OCI-LY1 (cell line): ENCODE results near the gene TIMP2.

Experiments used
- H2AFZ ChIP-seq: fragments of 200-600 bp; sonication (generic), shearing (Covaris generic); 2 replicates; pipeline ENCODE4 v1.6.0; 2014; ENCODE audit warnings: antibody characterized with exemption, mild to moderate bottlenecking, low read length
- H3F3A ChIP-seq: fragments of 200-600 bp; sonication (generic), shearing (Covaris generic); 2 replicates; pipeline ENCODE4 v1.6.0; 2014; ENCODE audit warnings: mild to moderate bottlenecking, antibody characterized with exemption, low read length, moderate library complexity; ENCODE audit not compliant: insufficient read depth
- H3K27ac ChIP-seq: fragments of 200-600 bp; sonication (generic); 2 replicates; pipeline ENCODE4 v1.5.1; 2014; ENCODE audit warnings: low read length, mixed run types, mild to moderate bottlenecking, low read depth; ENCODE audit not compliant: poor library complexity, severe bottlenecking
- H3K27me3 ChIP-seq: fragments of 200-600 bp; sonication (generic); 2 replicates; pipeline ENCODE4 v1.6.0; 2014; ENCODE audit warnings: antibody characterized with exemption, mild to moderate bottlenecking, low read length, moderate library complexity; ENCODE audit not compliant: insufficient read depth
- H3K36me3 ChIP-seq: fragments of 200-600 bp; sonication (generic); 2 replicates; pipeline ENCODE4 v1.6.1; 2014; ENCODE audit warnings: mild to moderate bottlenecking, antibody characterized with exemption, low read length, moderate library complexity, mixed read lengths; ENCODE audit not compliant: insufficient read depth
- H3K4me1 ChIP-seq: fragments of 200-600 bp; sonication (generic); 2 replicates; pipeline ENCODE4 v1.5.1; 2014; ENCODE audit warnings: mild to moderate bottlenecking, low read length, moderate library complexity; ENCODE audit not compliant: insufficient read depth, severe bottlenecking
- H3K4me2 ChIP-seq: fragments of 200-600 bp; sonication (generic), shearing (Covaris generic); 2 replicates; pipeline ENCODE4 v1.6.1; 2014; ENCODE audit warnings: low read length
- H3K4me3 ChIP-seq: fragments of 200-600 bp; sonication (generic); 2 replicates; pipeline ENCODE4 v1.5.1; 2014; ENCODE audit warnings: low read length, low read depth, mild to moderate bottlenecking, mixed read lengths; ENCODE audit not compliant: poor library complexity, severe bottlenecking
- H3K79me2 ChIP-seq: fragments of 200-600 bp; shearing (Covaris generic); 2 replicates; pipeline ENCODE4 v1.6.1; 2016; ENCODE audit warnings: mixed run types, low read length, mixed read lengths; ENCODE audit not compliant: insufficient read depth
- H3K9ac ChIP-seq: fragments of 200-600 bp; sonication (generic), shearing (Covaris generic); 2 replicates; pipeline ENCODE4 v1.6.1; 2014; ENCODE audit warnings: mild to moderate bottlenecking, low read length, mixed read lengths
- H3K9me2 ChIP-seq: fragments of 200-600 bp; sonication (generic), shearing (Covaris generic); 2 replicates; pipeline ENCODE4 v1.6.1; 2014; ENCODE audit warnings: low read depth, mild to moderate bottlenecking, low read length, mixed read lengths
- H3K9me3 ChIP-seq: fragments of 200-600 bp; shearing (Covaris generic); 2 replicates; pipeline ENCODE4 v1.6.1; 2014; ENCODE audit warnings: low read length, mixed read lengths
- H4K20me1 ChIP-seq: fragments of 200-600 bp; sonication (generic), shearing (Covaris generic); 2 replicates; pipeline ENCODE4 v1.6.0; 2016; ENCODE audit warnings: mild to moderate bottlenecking, low read length; ENCODE audit not compliant: insufficient read depth
- EZH2 ChIP-seq: fragments of 200-600 bp; sonication (generic), shearing (Covaris generic); IDR thresholded peaks from 2 replicates; pipeline ENCODE4 v1.8.0; 2017; ENCODE audit warnings: borderline replicate concordance, mixed run types, mild to moderate bottlenecking, antibody characterized with exemption, low read length, moderate library complexity, mixed read lengths
- TF ChIP-seq, protein P1 (sequence below): fragments of 200-600 bp; sonication (generic), shearing (Covaris generic); IDR thresholded peaks from 2 replicates; pipeline ENCODE4 v1.5.1; 2017; ENCODE audit warnings: mild to moderate bottlenecking, antibody characterized with exemption, low read length, moderate library complexity, mixed read lengths

Gene TIMP2

GRCh38 chr17:78935419-78936323, 10.5 kb upstream of the TIMP2 start:
- H3K27me3 ChIP-seq, result peaks cover 13% of the 10 kb centered on the region
- no peak overlapping the region for H2AFZ ChIP-seq
- no peaks in the 10 kb centered on the region for H3K79me2 ChIP-seq
- no peak overlapping the region for H3K4me3 ChIP-seq
- no peak for TF ChIP-seq EZH2
- TF ChIP-seq, protein P1, sequence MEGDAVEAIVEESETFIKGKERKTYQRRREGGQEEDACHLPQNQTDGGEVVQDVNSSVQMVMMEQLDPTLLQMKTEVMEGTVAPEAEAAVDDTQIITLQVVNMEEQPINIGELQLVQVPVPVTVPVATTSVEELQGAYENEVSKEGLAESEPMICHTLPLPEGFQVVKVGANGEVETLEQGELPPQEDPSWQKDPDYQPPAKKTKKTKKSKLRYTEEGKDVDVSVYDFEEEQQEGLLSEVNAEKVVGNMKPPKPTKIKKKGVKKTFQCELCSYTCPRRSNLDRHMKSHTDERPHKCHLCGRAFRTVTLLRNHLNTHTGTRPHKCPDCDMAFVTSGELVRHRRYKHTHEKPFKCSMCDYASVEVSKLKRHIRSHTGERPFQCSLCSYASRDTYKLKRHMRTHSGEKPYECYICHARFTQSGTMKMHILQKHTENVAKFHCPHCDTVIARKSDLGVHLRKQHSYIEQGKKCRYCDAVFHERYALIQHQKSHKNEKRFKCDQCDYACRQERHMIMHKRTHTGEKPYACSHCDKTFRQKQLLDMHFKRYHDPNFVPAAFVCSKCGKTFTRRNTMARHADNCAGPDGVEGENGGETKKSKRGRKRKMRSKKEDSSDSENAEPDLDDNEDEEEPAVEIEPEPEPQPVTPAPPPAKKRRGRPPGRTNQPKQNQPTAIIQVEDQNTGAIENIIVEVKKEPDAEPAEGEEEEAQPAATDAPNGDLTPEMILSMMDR, result no peak
- no peak overlapping the region for H3K27ac ChIP-seq
- no peaks in the 10 kb centered on the region for H3K9me2 ChIP-seq
- H3K9me3 ChIP-seq, result no peaks in the 10 kb centered on the region
- no peaks in the 10 kb centered on the region for H4K20me1 ChIP-seq
- no peaks in the 10 kb centered on the region for H3K4me1 ChIP-seq
- no peaks in the 10 kb centered on the region for H3K36me3 ChIP-seq
- H3K9ac ChIP-seq, result no peak overlapping the region
- H3K4me2 ChIP-seq, result no peak overlapping the region
- no peaks in the 10 kb centered on the region for H3F3A ChIP-seq

DNA sequence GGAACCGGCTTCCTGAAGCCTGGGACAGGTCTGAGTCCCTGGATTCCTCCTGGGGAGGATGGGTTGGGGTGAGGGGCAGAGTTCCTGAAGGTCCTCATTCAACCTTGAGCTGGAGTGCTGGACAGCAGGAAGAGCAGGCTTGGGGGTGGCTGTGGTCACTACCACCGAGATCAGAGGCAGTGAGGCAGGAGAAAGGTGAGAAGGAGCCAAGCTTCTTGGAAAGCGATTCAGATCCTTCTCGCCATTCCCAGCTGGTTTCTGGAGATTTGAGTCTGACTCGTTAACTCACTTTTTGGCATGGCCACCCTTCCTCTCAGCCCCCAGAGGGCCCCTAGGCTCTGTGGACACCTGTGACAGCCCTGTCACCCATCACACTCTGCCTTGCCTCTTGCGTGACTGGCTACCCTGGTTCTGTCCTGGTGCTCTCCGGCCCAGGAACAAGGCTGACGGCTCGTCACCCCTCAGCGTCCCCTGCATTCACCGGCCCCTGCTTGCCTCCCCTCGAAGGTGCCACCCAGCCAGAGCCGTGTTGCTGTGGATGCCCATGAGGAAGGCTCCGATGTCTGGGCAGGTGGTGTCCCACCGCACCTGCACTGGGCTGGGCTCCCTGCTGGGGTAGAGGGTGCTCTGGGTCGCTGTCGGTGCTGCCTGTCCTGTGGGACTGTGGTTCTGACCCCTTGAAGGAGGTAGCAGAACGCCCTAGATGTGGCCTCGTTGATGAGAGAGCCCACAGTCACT, 9.7 kb upstream of the TIMP2 start:
- no peak overlapping the region for H3K4me2 ChIP-seq

GRCh38 chr17:78933959-78934568, 8.9 kb upstream of the TIMP2 start:
- Histone ChIP-seq H3K9me2 (no peaks in the 10 kb centered on the region), H3K79me2 (no peaks in the 10 kb centered on the region), H3K4me3 (no peak overlapping the region), H3K4me2 (no peak overlapping the region), H3F3A (no peaks in the 10 kb centered on the region), H2AFZ (no peak overlapping the region), H3K27me3 (peaks cover 15% of the 10 kb centered on the region), H3K9ac (no peak overlapping the region), H4K20me1 (no peaks in the 10 kb centered on the region), H3K4me1 (no peaks in the 10 kb centered on the region), H3K27ac (no peak overlapping the region), H3K36me3 (no peaks in the 10 kb centered on the region), H3K9me3 (no peaks in the 10 kb centered on the region)
- TF ChIP-seq, protein P1, result no peak
- TF ChIP-seq EZH2, result no peak

More for the DNA sequence above, 9.7 kb upstream of the TIMP2 start:
- H3K27me3 ChIP-seq, result peaks cover 17% of the 10 kb centered on the region
- no peaks in the 10 kb centered on the region for H3K4me1 ChIP-seq
- no peaks in the 10 kb centered on the region for H3K9me3 ChIP-seq
- no peak overlapping the region for H3K4me3 ChIP-seq
- H2AFZ ChIP-seq, result no peak overlapping the region
- no peaks in the 10 kb centered on the region for H4K20me1 ChIP-seq
- H3F3A ChIP-seq, result no peaks in the 10 kb centered on the region
- no peak overlapping the region for H3K9ac ChIP-seq
- no peaks in the 10 kb centered on the region for H3K79me2 ChIP-seq
- no peaks in the 10 kb centered on the region for H3K36me3 ChIP-seq
- no peak overlapping the region for H3K27ac ChIP-seq
- no peak for TF ChIP-seq EZH2
- TF ChIP-seq, protein P1, result no peak
- no peaks in the 10 kb centered on the region for H3K9me2 ChIP-seq
